Endodermal cell (in vitro differentiated cells): ENCODE data around the gene STAB1. TPM values are rescaled to one million over a fixed set of nuclear protein-coding genes. Genes with fewer than 3 reads are reported as not detected.

Source experiments
- DNase-seq: peaks from one replicate; pipeline ENCODE4 v3.0.0-alpha.2; 2017
- H3K27ac ChIP-seq: 2 replicates; pipeline ENCODE4 v1.5.1; 2013; ENCODE audit warnings: mild to moderate bottlenecking, low read depth, low read length, moderate library complexity
- H3K27me3 ChIP-seq: 2 replicates; pipeline ENCODE4 v1.6.1; 2013; ENCODE audit warnings: mild to moderate bottlenecking, low read length, moderate library complexity; ENCODE audit not compliant: insufficient read depth, control insufficient read depth, poor library complexity, severe bottlenecking
- H3K36me3 ChIP-seq: 2 replicates; pipeline ENCODE4 v1.7.0; 2013; ENCODE audit warnings: mild to moderate bottlenecking, low read length, moderate library complexity; ENCODE audit not compliant: control insufficient read depth, insufficient read depth
- H3K4me1 ChIP-seq: one replicate; pipeline ENCODE4 v1.7.0; 2013; ENCODE audit warnings: low read length; ENCODE audit not compliant: control insufficient read depth, insufficient read depth
- H3K4me3 ChIP-seq: 2 replicates; pipeline ENCODE4 v1.5.1; 2013; ENCODE audit warnings: mild to moderate bottlenecking, low read length, moderate library complexity
- H3K9ac ChIP-seq: 2 replicates; pipeline ENCODE4 v1.6.1; 2013; ENCODE audit warnings: mild to moderate bottlenecking, low read length, moderate library complexity; ENCODE audit not compliant: poor library complexity, severe bottlenecking; ENCODE audit errors: extremely low read depth
- H3K9me3 ChIP-seq: 2 replicates; pipeline ENCODE4 v1.6.1; 2013; ENCODE audit warnings: mild to moderate bottlenecking, low read length, moderate library complexity; ENCODE audit not compliant: control insufficient read depth
- H3K27ac Mint-ChIP-seq: 2 replicates; pipeline ENCODE4 v1.8.0; 2020; ENCODE audit warnings: mixed read lengths
- H3K27me3 Mint-ChIP-seq: 2 replicates; pipeline ENCODE4 v1.8.0; 2021; ENCODE audit warnings: mild to moderate bottlenecking, mixed read lengths; ENCODE audit not compliant: insufficient read depth
- H3K36me3 Mint-ChIP-seq: 2 replicates; pipeline ENCODE4 v1.8.0; 2020; ENCODE audit warnings: low read depth, mixed read lengths
- H3K4me1 Mint-ChIP-seq: 2 replicates; pipeline ENCODE4 v1.8.0; 2020; ENCODE audit warnings: mixed read lengths
- H3K4me3 Mint-ChIP-seq: 2 replicates; pipeline ENCODE4 v1.8.0; 2020; ENCODE audit warnings: mild to moderate bottlenecking, moderate library complexity, mixed read lengths
- H3K9me3 Mint-ChIP-seq: 2 replicates; pipeline ENCODE4 v1.8.0; 2020; ENCODE audit warnings: mild to moderate bottlenecking, mixed read lengths
- CTCF ChIP-seq: fragments of 200-600 bp; sonication (generic); conservative IDR thresholded peaks from 2 replicates; pipeline ENCODE4 v1.5.0; 2021; ENCODE audit warnings: antibody characterized with exemption, mild to moderate bottlenecking
- WGBS, 2 experiments: methylation state at CpG; one replicate each; pipeline versions ENCODE4 v1.1.5 to v1.1.7; 2013; ENCODE audit warnings: missing lambda C conversion rate in 2 of 2, mixed read lengths in 1 of 2; ENCODE audit not compliant: insufficient coverage in 1 of 2, insufficient read length in 1 of 2; 5-methylcytosine and 5-hydroxymethylcytosine counted together
- total RNA-seq, 2 donors: library from RNA; stranded (reverse); fragmentation: NEBNext Ultra II Directional in 1 of 2; extraction: Animal tissue kit (Norgen Biotek cat#: 25700) in 1 of 2; gene quantifications; 2 replicates in 1 of 2; 3 replicates in 1 of 2; pipeline ENCODE4 v1.2.1, GENCODE V29; 2021

STAB1 gene
- total RNA-seq, 2 donors from 2014 or later: 0.24 to 0.55 TPM

- Histone ChIP-seq H3K4me3 (no peak overlapping the region), H3K36me3 (peaks cover 77% of the 10 kb centered on the region), H3K27ac (no peak overlapping the region), H3K4me1 (no peaks in the 10 kb centered on the region), H3K27me3 (no peaks in the 10 kb centered on the region), H3K9me3 (no peaks in the 10 kb centered on the region), H3K9ac (no peak overlapping the region)
- WGBS, 2 experiments: 97 to 100% methylated on average over 3 to 4 of the region's 4 CpGs
- H3K27me3 Mint-ChIP-seq: no peaks in the 10 kb centered on the region
- no peak overlapping the region for H3K27ac Mint-ChIP-seq
- H3K36me3 Mint-ChIP-seq: peaks cover 62% of the 10 kb centered on the region
- DNase-seq: no peak
- no peak for TF ChIP-seq CTCF
- no peaks in the 10 kb centered on the region for H3K9me3 Mint-ChIP-seq
- no peak overlapping the region for H3K4me3 Mint-ChIP-seq
- peaks cover 5% of the 10 kb centered on the region for H3K4me1 Mint-ChIP-seq
Measured at GRCh38 chr3:52470920-52471319, 24.2 kb upstream of the STAB1 start.

- peak; percentile 78 for TF ChIP-seq CTCF
- no peak overlapping the region for H3K4me3 ChIP-seq
- Mint-ChIP-seq H3K9me3 (no peaks in the 10 kb centered on the region), H3K4me1 (peaks cover 1% of the 10 kb centered on the region), H3K36me3 (peaks cover 65% of the 10 kb centered on the region), H3K27ac (peak overlapping the region; percentile 35), H3K27me3 (no peaks in the 10 kb centered on the region), H3K4me3 (no peak overlapping the region)
- no peaks in the 10 kb centered on the region for H3K4me1 ChIP-seq
- H3K27ac ChIP-seq: no peak overlapping the region
- no peaks in the 10 kb centered on the region for H3K9me3 ChIP-seq
- no peak overlapping the region for H3K9ac ChIP-seq
- no peaks in the 10 kb centered on the region for H3K27me3 ChIP-seq
- 85% methylated on average over 21 to 26 of the region's 26 CpGs for WGBS, 2 experiments
- peak; percentile 88 for DNase-seq
- H3K36me3 ChIP-seq: peaks cover 77% of the 10 kb centered on the region
Measured at GRCh38 chr3:52471371-52472238, 23.5 kb upstream of the STAB1 start.

DNA sequence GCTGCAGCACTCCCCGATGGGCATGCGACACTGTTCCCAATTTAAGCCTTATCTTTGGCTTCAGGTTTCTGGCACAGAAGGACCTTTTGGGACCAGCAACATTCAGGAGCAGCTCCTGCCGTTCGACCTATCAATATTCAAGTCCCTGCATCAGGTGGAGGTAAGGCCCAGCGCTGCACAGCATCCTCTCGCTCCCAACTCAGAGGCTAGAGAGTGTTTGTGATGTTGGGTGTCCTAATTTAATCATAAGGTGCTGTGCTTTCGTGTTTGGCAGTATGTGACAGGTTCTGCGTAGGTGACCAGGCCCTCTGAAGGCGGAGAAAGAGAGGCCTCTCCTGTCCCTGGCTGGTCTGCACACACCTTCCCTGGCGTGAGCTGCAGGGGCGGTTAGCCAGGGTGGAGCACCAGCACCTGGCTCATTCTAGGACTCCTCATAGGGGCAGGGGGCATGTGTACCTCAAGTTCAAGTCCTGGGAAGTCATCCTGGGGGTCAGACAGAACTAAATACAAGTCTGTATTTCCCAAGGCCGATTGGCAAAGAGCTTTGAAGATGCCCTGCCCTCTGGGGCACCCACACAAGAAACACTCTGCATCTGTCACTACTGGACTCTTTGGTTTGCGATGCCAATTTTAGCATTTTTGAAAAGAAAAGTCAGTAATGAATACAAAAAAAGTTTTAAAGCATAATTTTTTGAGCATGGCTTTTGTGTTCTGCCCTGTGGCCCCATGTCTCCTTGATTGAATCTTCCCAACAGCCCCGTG, 22.7 kb upstream of the STAB1 start:
- Mint-ChIP-seq H3K4me3 (no peak overlapping the region), H3K36me3 (peaks cover 66% of the 10 kb centered on the region), H3K4me1 (no peaks in the 10 kb centered on the region), H3K27me3 (no peaks in the 10 kb centered on the region), H3K27ac (peak overlapping the region; percentile 35), H3K9me3 (no peaks in the 10 kb centered on the region)
- DNase-seq: no peak
- peaks cover 78% of the 10 kb centered on the region for H3K36me3 ChIP-seq
- H3K9me3 ChIP-seq: no peaks in the 10 kb centered on the region
- TF ChIP-seq CTCF: no peak
- H3K27ac ChIP-seq: no peak overlapping the region
- H3K4me1 ChIP-seq: no peaks in the 10 kb centered on the region
- WGBS, 2 experiments: 87 to 88% methylated on average over 12 to 14 of the region's 14 CpGs
- no peak overlapping the region for H3K9ac ChIP-seq
- H3K27me3 ChIP-seq: no peaks in the 10 kb centered on the region
- H3K4me3 ChIP-seq: no peak overlapping the region
